GM18909 (cell line): ENCODE measurements around the gene SLC35F3.
A peak's percentile ranks its signal among the peaks of the same experiment; 100 is the strongest.
"Not testable (repeated sequence)": the region's sequence is repeated elsewhere in the genome, so short reads cannot be mapped to it uniquely, and the experiment has no call there.

Experiments used
- ATAC-seq: cut with Tn5 transposase; IDR thresholded peaks from one replicate; pipeline ENCODE4 v1.9.1; 2021; ENCODE audit warnings: mild to moderate bottlenecking; ENCODE audit not compliant: unreplicated experiment, poor library complexity

Gene SLC35F3

DNA sequence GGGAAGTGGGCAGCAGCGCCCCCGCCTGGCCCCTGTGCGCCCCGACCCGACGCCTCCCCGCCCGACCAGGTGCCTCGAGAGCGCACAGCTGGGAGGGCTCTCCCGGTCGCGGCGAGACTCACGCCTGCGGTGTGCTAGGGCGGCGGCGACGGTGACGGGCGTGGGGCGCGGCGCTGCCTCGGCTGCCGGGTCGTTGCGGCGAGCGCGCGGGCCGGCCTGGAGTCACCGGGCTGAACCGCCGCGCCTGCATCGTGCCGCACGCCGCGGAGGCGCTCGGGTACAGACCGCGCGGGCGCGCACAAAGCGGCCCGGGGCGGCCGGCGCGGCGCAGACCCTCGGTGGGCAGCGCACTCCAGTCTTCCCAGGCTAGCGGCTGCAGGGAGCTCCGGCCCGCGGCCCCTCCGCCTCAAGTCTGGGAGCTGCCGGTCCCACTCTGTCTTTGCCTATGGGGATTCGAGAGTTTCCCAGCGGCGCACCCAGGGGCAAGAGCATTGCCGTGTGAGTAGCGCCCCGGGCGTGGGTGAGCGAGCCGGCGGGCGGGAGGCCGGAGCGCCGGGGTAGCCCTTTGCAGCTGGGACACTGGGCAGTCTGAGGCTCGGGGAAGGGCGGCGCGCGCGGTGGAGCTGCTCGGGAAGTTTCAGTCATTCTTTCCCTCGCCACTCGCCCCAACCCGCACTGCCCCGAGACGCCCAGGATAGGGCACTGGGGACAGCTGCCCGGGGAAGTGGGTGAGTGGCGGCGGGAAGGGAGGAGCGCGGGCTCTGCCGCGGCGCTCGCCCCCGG is at the start of gene SLC35F3:
Gene SLC35F3 (plus strand): TSS at position 44 of the 783 bp plus-strand sequence.
- no peak for ATAC-seq

DNA sequence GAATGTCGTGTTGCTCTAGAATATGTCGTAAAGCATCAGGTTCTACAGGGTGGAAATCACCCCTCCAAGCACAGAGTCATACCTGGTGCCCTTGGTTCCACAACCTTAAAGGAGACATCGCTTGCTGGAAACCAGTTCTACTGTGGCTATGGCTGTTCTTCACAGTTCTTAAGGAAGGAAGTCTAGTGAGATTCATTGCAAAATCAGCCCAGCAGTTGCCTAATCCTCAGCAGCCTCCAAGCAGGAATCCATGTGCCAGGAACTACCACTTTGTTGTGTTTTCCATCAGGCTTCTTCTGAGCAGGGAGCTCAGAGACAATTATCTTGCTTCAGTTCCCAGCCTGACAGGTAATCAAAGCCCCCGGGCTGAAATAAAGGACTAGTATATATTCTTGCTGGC is 45.0 kb upstream of the SLC35F3 start:
- no peak for ATAC-seq

DNA sequence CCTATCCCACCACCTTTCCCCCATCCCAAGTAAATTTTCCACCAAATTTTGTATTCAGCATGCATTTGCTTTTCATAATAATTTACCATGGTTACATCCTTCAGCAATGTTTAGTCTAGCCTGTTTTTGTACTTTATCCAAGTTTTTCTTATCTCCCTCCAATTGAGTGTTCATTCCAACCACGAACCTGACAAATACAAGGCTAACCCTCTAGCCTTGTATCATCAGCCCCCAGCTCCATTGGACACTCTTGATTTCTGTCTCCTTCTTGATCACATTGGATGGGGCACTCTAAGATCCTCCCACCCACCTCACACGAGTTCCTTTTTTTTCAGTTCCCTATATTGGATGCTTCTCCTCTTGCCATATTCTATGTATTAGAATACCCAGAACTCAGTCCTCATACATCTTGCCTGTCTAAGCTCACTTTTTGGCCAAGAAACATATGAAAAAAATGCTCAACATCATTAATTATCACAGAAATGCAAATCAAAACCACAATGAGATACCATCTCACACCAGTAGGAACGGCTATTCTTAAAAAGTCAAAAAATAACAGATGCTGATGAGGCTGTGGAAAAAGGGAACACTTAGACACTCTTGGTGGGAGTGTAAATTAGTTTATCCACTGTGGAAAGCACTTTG is 40.5 kb upstream of the SLC35F3 start:
- ATAC-seq, result no peak

DNA sequence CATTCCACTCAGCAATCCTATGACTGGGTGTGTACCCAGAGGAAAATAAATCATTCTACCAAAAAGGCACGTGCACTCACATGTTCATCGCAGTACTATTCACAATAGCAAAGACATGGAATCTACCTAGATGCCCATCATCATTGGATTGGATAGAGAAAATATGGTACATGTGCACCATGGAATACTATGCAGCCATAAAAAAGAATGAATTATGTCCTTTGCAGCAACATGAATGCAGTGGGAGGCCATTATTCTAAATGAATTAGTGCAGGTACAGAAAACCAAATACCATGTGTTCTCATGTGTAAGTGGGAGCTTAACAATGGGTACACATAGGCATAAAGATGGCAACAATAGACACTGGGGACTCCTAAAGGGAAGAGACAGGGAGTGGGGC is 39.9 kb upstream of the SLC35F3 start:
- no peak for ATAC-seq

DNA sequence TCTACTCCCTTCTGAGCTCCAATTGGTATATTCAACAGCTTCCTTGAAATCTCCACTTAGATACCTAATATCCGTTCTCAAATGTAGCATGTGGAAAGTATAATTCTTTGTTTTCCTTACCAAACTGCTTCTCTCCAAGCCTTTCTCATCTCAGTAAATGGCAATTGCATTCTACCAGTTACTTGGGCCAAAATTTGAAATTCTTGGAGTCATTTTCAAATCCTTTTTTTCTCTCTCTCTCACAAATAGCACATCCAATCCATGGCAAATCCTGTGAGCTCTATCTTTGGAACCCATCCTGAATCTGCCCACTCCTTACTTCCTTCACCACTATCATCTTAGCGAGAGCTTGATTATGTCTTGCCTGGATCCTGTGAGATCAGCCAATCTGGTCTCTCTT is 39.3 kb upstream of the SLC35F3 start:
- ATAC-seq, result no peak

DNA sequence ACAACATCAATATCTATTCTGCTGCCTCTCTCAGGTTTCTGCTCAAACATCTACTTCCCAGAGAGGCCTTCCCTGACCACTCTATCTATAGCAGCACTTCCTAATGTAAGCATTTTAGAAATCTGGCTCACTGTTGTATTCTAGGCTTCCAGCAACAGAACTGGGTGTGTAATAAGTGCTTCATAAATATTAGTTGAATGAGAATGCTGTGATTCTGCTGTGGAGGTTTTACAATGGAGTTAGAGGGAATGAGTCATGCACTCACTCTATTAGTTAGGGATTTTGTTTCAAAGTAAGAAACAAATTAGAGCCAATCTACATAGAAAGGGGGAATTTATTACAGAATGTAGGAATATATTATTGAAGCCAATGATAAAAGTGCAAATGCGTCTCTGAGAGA is 38.6 kb upstream of the SLC35F3 start:
- no peak for ATAC-seq

DNA sequence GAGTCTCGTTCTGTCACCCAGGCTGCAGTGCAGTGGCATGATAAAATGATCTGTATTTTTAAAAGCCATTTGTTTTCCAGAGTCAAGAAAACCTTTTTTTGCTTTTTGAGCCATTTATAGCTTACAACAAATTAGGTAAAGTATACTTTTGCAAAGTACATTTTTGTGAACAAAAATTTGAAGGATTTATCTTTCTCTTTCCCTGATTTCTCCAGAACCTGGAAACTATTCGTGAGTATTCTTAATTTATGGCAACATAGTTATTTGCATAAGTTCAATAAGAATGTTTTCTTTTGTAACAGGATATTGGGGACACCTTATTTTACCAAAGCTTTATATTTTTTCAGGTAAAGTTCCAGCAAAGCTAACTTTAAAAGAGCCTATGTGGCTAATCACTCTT is 37.4 kb upstream of the SLC35F3 start:
- no peak for ATAC-seq

DNA sequence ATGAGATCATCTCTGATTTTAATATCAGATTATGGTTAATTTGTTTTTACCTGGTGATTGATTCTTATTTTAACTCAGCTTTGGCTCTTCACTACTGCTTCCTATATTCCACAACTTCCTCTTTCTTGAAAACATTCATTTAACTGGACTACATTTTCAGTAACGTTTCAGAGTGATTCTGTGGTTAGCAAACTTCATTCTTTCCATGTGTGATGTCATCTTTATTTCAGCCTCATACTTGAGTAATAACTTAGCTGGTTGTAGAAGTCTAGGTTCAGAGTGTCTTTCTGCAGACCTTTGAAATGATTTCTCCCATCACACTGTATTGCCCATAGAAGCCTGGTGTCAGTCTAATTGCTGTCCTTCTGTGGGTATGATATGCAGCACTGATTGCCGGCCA is 36.0 kb upstream of the SLC35F3 start:
- ATAC-seq, result no peak

DNA sequence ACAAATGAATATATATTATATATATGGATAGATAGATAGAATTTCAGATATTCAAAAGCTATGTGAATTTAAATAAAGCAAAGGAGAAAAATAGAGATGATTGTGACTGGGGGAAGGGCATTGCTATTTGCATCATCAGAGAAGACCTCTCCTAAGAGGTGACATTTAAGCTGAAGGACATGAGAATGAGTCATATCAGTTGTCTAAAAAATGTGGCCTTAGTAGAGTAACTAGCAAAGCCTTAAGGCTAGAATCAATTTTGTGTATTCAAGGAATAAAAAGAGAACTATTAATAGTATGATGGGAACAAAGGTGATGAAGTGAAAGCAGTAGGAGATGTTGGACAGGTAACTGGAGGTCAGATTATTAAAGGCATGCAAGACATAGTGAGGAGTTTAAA is 34.8 kb upstream of the SLC35F3 start:
- ATAC-seq, result no peak

DNA sequence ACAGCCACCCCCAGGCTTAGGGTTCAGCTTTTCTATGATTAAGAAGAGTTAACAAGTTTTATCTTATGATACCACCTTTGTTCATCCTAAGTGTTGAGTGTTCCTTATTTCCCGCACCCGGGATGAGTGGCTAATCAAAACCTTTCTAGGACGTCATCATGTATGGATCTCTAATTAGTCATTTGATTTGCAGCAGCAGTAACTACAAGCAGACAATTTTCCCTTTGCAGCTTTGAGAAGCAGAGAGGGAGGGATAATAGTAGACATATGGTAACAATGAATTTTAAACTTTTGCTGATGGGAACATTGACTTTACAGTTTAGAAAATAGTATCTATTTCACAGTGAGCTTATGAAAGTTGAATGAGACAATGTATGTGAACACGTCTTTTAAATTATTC is 30.8 kb upstream of the SLC35F3 start:
- ATAC-seq, result no peak

DNA sequence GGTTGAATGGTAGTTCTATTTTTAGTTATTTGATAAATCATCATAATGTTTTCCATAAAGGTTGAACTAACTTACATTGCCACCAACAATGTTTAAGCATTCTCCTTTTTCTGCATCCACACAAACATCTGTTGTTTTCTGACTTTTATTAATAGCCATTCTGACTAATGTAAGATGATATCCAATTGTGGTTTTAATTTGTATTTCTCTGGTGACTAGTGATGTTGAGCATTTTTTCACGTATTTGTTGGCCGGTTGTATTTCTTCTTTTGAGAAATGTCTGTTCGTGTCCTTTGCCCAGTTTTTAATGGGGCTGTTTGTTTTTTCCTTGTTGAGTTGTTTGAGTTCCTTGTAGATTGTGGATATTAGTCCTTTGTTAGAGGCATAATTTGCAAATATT is 24.6 kb upstream of the SLC35F3 start:
- ATAC-seq, result no peak

DNA sequence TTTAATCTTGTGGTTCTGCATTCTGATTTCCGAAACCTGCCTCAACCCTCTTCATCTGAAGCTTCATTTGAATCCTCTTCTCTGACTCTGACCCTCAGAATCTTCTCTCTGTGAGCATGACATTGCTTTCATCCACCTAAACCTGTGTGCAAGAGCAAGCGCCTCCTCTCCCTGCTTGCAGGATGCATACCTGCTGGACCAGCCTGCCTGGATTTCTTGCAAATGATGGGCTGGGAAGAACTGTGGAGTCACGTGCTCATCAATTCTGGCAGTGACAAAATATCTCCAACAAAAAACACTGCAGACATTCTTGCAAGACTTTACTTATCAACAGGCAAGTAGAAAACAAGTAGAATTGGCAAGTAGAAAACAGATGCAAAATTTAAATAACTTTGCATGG is 20.8 kb upstream of the SLC35F3 start:
- ATAC-seq, result no peak

DNA sequence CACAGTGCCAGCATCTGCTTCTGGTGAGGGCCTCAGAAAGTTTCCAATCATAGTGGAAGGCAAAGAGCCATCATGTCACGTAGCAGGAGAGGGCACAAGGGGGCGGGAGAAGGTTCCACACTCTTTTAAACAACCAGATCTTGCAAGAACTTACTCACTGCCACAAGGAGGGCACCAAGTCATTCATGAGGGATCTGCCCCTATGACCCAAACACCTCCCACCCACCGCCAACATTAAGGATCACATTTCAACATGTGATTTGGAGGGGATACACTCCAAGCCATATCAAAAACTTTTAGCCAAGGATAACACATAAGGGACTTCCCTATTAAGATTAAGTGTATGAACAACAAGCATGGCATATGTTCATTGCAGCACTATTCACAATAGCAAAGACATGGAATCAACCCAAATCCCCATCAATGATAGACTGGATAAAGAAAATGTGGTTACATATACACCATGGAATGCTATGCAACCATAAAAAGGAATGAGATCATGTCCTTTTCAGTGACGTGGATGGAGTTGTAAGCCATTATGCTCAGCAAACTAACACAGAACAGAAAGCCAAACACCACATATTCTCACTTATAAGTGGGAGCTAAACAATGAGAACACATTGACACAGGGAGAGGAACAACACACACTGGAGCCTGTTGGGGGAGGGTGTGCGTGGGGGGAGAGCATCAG is 19.9 kb upstream of the SLC35F3 start:
- no peak for ATAC-seq

DNA sequence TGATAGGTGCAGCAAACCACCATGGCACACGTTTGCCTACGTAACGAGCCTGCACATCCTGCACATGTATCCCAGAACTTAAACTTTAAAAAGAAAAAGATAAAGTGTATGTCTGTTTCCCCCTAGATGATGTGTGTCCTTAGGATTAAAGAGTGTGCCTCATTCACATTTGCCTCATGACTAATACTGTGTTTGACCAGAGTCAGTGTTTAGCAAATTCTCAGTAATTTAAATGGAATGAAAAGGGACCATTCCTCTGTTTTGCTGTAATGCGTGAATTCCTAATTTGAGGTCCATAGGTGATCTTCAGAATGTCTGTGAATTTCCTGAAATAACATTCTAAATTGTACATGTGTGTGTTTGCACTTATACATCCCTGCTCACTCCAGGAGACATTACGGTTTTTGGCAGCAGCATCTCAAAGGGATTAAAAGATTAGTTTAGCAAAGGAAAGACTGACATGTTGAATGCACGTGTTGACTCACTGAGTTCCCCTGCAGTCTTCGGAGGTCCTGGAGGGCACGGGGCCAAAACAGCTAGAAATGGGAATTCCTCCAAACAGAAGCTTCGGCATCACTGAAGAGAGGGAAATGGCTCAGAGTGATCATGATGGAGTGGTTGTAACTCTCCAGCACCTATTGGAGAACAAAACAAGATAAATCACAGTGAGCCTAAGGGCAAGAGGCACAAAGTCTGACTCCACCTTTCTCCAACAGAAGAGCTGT is 19.1 kb upstream of the SLC35F3 start:
- no peak for ATAC-seq

DNA sequence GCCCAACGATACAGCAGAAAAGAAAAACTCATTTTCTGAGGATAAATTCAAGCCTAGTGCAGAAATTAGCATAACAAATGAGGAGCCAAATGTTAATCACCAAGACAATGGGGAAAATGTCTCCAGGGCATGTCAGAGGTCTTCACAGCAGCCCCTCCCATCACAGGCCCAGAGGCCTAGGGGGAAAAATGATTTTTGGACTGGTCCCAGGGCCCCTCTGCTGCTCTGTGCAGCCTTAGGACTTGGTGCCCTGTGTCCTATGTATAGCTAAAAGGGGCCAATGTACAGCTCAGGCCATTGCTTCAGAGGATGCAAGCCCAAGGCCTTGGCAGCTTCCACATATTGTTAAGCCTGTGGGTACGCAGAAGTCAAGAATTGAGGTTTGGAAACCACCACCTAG is 13.3 kb upstream of the SLC35F3 start:
- ATAC-seq, result not testable (repeated sequence)

DNA sequence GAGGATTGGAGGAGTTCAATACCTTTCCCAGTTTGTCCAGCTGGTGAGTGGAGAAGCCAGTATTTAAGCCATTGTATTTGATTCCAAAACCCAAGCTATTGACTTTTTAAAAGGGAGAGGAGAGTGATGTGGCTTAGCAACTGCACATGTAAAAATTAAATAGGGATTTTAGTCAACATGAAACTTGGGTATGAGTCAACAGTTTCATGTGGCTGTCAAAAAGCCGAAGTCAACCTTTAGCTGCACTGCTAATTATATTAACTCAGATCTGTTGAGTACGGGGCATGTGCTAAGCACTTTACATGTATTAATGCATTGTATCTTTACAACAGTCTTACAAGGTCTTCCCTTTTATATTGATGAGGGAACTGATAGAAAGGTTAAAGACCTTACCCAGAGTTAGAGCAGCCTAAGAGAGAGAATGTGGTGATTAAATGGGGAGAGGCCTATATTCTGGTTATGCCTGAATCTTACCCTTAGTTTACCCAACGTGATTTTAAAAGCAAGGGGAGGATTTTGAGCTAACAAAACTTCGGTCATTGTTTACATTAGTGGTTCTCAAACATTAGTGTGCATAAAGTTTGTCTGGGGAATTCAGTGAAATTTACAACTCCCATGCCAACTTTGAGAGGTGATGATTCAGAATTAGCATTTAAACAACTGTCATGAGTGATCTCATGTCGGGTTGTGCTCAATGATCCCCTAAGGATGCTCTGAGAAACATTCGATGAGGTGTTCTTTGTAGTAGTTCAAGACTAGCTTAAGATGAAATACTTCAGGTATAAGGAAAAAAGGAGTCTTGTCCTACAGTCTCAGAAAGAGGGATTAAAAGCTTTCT is 6.9 kb upstream of the SLC35F3 start:
- ATAC-seq, result peak; percentile 98

DNA sequence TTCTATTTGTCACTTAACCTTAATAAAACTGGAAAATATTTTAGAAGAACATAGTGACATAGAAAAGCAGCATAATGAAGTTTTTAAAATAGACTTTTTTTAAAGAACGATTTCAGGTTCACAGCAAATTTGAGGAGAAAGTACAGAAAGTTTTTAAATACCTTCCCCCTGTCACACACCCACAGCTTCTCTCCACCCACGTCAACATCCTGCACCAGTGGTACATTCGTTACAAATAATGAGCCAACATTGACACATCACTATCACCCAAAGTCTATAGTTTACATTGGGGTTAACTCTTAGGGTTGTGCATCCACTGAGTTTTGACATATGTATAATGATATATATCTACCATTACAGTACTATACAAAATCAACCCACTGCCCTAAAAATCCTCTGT is 3.0 kb upstream of the SLC35F3 start:
- no peak for ATAC-seq

DNA sequence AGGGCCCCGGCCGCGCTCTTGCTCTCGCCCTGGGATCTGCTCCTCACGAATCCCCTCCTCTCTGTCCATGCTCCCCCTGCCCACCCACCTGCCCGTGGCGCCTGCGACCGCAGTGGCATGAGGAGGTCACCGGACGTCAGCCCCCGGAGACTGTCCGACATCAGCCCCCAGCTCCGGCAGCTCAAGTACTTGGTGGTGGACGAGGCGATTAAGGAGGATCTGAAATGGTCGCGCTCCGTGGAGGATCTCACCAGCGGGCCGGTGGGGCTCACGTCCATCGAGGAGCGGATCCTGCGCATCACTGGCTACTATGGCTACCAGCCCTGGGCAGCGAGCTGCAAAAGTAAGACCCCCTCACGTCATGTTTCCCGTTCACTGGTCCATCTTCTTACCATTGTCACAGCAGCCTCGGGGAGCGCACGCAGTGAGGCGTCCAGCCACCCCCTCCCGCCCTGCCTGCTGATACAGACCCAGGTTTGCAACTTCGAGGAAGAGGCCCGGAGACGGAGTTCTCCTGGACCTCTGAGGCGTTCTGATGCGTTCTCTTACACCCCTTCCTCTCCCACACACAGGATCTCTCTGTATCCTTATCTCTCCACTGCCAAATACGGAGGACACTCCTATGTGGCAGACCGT is 1.1 kb downstream of the SLC35F3 start:
- ATAC-seq, result no peak

DNA sequence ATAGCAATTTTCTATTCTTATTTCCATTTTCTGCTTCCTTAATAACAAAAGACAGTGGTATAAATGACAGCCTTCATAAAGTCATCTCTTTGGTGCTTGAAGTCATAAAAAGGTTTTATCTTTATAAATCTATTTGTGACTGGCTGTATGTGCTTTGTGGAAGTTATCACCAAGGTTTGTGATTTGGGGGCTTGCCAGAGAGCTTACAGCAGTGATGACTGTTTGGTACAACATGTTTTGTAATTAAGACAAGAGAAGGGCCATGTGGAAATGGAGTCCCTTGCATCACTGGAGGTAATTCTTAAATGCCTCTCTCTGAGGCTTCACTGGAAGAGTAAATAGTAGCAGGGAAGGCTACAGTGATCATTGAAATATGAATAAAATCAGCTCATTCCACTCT is 2.7 kb downstream of the SLC35F3 start:
- no peak for ATAC-seq

DNA sequence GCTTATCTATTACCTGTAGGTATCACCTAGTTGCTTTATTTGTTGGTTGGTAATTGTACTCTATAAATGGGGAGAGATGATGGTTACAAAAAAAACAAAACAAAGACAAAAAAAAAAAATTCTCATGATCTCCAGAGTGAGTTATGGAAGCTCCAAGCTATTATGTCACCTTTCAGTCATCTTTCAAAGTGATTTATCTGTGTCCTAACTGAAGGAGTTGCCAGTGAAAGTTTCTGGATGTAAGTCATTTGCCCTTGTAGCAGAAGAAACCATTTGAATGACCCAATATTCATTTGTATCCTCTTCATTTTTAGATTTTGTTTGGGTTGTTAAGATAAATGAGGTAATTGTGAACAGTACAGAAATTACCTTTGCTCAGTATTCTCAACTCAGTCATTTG is 3.6 kb downstream of the SLC35F3 start:
- no peak for ATAC-seq
